ENCODE data around the gene LRRC66.

DNA sequence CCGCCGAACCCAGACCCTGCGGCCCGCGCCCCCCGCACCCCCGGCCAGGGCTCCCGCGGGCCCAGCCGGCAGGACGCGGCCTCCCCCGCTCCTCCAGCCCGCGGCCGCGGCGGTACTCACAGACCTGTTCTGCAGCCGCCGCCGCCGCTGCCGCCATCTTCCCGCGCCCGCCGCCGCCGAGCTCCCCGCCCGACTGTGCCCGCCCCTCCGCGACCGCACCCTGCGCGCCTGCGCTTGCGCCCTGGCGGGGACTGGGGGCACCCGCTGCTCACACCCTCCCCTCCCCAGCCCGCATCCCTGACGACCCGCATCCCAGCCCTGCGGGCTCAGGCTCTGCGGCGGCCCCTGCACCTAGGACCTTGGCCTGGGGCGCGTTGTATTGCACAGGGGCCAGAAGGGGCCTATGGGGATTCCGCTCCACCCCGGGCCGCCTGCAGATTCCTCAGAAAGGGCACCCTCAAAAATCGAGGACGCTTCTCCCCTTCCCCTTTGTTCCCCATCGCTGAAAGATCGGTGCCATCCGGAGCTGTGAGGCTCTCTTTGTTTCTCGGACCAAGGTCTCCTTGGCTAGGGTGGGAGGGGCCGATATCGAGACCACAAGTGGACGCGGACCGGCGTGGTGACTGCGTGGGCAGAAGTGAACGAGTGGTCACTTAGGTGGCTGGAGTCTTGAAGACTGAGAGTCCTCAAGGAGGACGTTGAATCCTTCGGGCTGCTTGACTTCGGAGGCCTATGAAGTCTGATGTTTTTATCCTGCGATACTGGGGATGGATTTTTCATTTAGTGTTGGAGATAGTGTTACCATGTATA is 18.1 kb upstream of the LRRC66 start, which contains the start of gene SGCB:
- TF ChIP-seq TAF1 (conservative IDR thresholded peaks at IDR 0.05) (no peak), JUND (IDR thresholded peaks at IDR 0.05) (no peak)
- TF ChIP-seq, protein P1, sequence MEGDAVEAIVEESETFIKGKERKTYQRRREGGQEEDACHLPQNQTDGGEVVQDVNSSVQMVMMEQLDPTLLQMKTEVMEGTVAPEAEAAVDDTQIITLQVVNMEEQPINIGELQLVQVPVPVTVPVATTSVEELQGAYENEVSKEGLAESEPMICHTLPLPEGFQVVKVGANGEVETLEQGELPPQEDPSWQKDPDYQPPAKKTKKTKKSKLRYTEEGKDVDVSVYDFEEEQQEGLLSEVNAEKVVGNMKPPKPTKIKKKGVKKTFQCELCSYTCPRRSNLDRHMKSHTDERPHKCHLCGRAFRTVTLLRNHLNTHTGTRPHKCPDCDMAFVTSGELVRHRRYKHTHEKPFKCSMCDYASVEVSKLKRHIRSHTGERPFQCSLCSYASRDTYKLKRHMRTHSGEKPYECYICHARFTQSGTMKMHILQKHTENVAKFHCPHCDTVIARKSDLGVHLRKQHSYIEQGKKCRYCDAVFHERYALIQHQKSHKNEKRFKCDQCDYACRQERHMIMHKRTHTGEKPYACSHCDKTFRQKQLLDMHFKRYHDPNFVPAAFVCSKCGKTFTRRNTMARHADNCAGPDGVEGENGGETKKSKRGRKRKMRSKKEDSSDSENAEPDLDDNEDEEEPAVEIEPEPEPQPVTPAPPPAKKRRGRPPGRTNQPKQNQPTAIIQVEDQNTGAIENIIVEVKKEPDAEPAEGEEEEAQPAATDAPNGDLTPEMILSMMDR (IDR thresholded peaks at IDR 0.05; ENCODE audit: low read depth, low read length, missing input control): no peak

Data from liver (tissue), 3 donors.